Measurements from ENCODE around the gene TNFRSF25. TPM values are rescaled to one million over a fixed set of nuclear protein-coding genes. Genes with fewer than 3 reads are reported as not detected.

The TNFRSF25 gene
- polyA plus RNA-seq, 2 donors: 23.9 to 53.9 TPM

DNA sequence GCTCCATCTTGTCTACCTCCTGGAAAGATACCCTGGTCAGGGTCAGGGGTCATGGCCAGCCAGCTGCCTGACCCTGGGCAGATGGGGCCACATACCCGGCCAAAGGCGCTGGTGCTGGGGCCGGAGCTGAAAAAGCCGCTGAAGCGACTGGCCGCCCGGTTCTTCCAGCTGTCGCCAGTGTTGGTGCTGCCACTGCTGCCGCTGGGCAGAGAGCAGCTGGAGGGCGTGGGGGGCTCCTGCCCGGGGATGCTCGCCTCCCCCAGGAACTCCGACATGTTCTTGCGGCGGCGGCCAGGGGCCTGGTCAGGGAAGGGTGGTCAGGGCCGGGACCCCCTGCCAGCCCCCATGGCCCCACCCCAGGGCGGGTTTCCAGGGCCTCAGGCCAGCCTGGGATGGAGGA is 7.2 kb upstream of the TNFRSF25 start:
- Histone ChIP-seq H3K27ac (ENCODE audit: low read depth in 2 of 2, low read length in 1 of 2) (peak overlapping the region in 1 of 2 donors; percentile 93), H3K4me3 (ENCODE audit: low read depth in 1 of 2, low read length in 2 of 2) (no peak overlapping the region), H3K36me3 (ENCODE audit: control insufficient read depth in 2 of 2, insufficient read depth in 2 of 2, low read length in 1 of 2) (peaks cover 0 to 39% of the 10 kb centered on the region in 2 donors)

DNA sequence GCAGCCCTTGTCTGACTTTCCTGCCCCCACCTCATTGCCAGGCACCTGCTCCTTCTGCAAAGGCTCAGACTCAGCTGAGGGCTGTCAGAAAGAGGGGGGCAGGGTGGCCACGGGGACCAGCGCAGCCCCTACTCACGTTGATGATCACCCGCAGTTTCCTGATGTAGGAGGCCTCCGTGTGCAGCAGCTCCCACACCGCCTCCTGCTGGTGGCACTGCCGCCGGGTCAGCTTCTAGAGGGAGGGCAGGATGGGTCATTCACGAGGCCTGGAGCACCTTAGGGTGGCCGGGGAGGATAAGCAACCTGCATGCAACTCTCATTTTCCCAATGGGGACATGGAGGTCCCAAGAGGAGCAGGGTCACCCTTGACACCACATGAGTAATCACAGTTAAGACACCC is 6.4 kb upstream of the TNFRSF25 start:
- Histone ChIP-seq H3K4me1 (ENCODE audit: control insufficient read depth in 2 of 2, insufficient read depth in 2 of 2, low read length in 1 of 2) (peaks cover 0 to 17% of the 10 kb centered on the region in 2 donors), H3K4me3 (ENCODE audit: low read depth in 1 of 2, low read length in 2 of 2) (peak overlapping the region in 1 of 2 donors; percentile 5), H3K27me3 (ENCODE audit: control insufficient read depth in 1 of 2, insufficient read depth in 2 of 2, low read length in 2 of 2) (no peaks in the 10 kb centered on the region), H3K36me3 (ENCODE audit: control insufficient read depth in 2 of 2, insufficient read depth in 2 of 2, low read length in 1 of 2) (peaks cover 0 to 43% of the 10 kb centered on the region in 2 donors), H3K9me3 (ENCODE audit: control insufficient read depth in 2 of 2, insufficient read depth in 1 of 2, low read depth in 1 of 2, low read length in 1 of 2) (no peaks in the 10 kb centered on the region), H3K27ac (ENCODE audit: low read depth in 2 of 2, low read length in 1 of 2) (peak overlapping the region; percentile 93 to 96)
- 59 to 67% methylated on average over 10 of the region's 10 CpGs for WGBS, 2 donors

More for the DNA sequence above, 7.2 kb upstream of the TNFRSF25 start:
- Histone ChIP-seq H3K27me3 (ENCODE audit: control insufficient read depth in 1 of 2, insufficient read depth in 2 of 2, low read length in 2 of 2) (no peaks in the 10 kb centered on the region), H3K4me1 (ENCODE audit: control insufficient read depth in 2 of 2, insufficient read depth in 2 of 2, low read length in 1 of 2) (peaks cover 0 to 17% of the 10 kb centered on the region in 2 donors), H3K9me3 (ENCODE audit: control insufficient read depth in 2 of 2, insufficient read depth in 1 of 2, low read depth in 1 of 2, low read length in 1 of 2) (no peaks in the 10 kb centered on the region)
- 90 to 92% methylated on average over 15 to 18 of the region's 18 CpGs for WGBS, 2 donors

DNA sequence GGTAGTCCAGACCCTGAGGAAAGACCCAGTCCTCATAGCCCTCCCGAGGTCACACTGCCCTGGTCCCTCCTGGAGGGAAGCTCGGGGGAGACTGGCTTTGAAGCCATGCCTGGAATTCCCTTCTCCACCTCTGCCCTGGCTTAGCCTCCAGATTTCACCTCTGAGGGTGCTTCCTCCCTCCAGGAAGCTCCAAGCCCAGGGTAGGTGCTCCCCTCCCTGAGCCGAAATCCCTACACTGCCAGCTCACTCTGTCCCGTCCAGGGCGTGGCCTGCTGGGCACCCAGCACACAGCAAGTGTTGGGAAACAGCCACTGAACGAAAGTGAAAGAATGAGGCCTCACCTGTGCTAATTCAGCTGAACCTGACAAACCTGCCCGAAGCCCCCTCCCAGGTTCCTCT is 6.0 kb upstream of the TNFRSF25 start:
- H3K4me3 ChIP-seq (ENCODE audit: low read depth in 1 of 2, low read length in 2 of 2): no peak overlapping the region
- no peaks in the 10 kb centered on the region for H3K27me3 ChIP-seq (ENCODE audit: control insufficient read depth in 1 of 2, insufficient read depth in 2 of 2, low read length in 2 of 2)
- peaks cover 0 to 17% of the 10 kb centered on the region in 2 donors for H3K4me1 ChIP-seq (ENCODE audit: control insufficient read depth in 2 of 2, insufficient read depth in 2 of 2, low read length in 1 of 2)
- H3K27ac ChIP-seq (ENCODE audit: low read depth in 2 of 2, low read length in 1 of 2): peak overlapping the region; percentile 93 to 98
- no peaks in the 10 kb centered on the region for H3K9me3 ChIP-seq (ENCODE audit: control insufficient read depth in 2 of 2, insufficient read depth in 1 of 2, low read depth in 1 of 2, low read length in 1 of 2)
- WGBS, 2 donors: 56 to 58% methylated on average over 7 of the region's 7 CpGs
- peaks cover 0 to 47% of the 10 kb centered on the region in 2 donors for H3K36me3 ChIP-seq (ENCODE audit: control insufficient read depth in 2 of 2, insufficient read depth in 2 of 2, low read length in 1 of 2)

DNA sequence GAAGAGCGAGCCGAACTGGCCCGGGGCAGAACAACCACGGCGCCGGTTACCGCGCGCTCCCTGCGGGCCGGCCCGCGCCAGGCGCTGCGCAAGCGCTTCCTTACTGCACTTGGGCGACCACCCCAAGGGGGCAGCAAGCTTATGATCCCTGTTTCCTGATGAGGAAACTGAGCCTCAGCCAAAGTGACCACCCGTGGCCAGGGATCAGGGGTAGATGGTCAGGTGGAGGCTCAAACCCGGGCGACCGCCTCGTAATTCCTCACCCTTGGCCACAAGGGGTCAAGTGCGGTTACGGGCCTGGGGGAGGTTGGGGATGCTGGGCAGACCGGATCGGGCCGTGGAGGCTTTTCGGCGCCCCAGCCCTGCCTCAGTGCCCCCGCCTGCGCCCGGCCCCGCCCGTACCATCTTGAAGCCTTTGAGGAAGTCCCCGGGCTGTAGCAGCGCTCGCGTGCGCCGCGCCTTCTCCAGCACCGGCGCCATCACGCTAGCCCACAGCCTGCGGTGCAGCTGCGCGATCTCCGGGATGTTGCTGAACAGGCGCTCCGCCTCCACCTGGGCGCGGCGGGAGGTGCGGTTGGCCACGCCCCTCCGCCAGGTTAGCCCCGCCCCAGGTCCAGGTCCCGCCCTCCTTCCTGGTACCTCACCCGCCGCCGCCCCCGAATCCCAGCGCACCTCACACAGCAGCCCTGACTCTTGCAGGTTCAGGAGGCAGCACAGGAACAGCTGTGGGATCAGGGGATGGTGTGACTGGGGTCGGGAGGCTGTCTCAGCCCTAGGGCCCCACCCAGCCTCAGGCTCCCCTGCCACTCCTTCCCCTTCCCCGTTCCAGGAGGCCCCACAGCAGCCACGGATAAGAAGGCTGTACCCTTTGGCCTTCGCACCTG is 5.4 kb upstream of the TNFRSF25 start:
- peak overlapping the region; percentile 93 to 98 for H3K27ac ChIP-seq (ENCODE audit: low read depth in 2 of 2, low read length in 1 of 2)
- H3K4me3 ChIP-seq (ENCODE audit: low read depth in 1 of 2, low read length in 2 of 2): peak overlapping the region in 1 of 2 donors; percentile 1
- WGBS, 2 donors: 66 to 75% methylated on average over 60 to 67 of the region's 67 CpGs
- H3K27me3 ChIP-seq (ENCODE audit: control insufficient read depth in 1 of 2, insufficient read depth in 2 of 2, low read length in 2 of 2): no peaks in the 10 kb centered on the region
- no peaks in the 10 kb centered on the region for H3K9me3 ChIP-seq (ENCODE audit: control insufficient read depth in 2 of 2, insufficient read depth in 1 of 2, low read depth in 1 of 2, low read length in 1 of 2)
- peaks cover 0 to 47% of the 10 kb centered on the region in 2 donors for H3K36me3 ChIP-seq (ENCODE audit: control insufficient read depth in 2 of 2, insufficient read depth in 2 of 2, low read length in 1 of 2)
- H3K4me1 ChIP-seq (ENCODE audit: control insufficient read depth in 2 of 2, insufficient read depth in 2 of 2, low read length in 1 of 2): peaks cover 0 to 17% of the 10 kb centered on the region in 2 donors

DNA sequence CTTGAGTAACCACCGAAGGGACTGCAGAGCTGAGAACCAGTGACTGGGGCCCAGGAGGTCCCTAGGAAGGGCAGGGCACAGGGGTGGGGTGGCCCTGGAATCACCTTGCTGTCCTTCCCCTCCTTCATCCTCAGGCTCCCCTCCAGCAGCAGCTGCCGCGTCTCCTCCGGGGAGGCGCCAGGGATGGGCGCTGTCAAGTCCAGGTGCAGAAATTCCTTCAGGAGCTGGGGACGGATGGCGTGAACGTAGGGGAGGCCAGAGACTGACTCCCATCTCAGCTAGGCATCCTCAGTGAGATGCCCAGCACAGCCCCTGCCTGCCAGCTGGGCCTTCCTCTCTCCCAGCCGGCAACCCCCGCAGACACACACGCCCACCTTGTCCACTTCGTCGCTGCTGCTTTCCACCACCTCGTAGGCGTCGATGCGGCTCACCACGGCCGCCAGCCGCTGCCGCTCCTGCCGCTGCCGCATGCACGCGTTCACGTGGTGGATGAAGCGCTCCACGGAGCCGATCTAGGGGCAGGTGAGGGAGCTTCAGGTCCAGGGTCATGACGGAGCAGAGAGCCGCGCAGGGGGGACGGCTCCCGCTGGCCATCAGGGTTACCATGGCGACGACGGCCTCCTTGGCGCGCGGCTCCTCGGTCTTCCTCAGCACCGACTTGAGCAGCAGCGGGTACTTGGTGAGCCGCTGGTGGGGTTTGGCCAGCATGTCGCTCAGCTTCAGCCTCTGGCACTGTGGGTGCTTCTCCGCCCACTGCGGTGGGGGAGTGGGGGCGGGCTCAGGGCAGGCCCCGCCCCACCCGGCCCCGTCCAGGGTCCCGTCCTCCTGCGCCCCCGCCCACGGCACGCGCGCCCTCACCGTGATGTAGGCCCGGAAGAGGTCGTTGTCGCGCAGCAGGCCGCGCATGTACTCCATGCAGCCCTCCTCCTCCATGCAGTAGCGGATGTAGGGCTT is 4.4 kb upstream of the TNFRSF25 start:
- no peak overlapping the region for H3K4me3 ChIP-seq (ENCODE audit: low read depth in 1 of 2, low read length in 2 of 2)
- peaks cover 0 to 47% of the 10 kb centered on the region in 2 donors for H3K36me3 ChIP-seq (ENCODE audit: control insufficient read depth in 2 of 2, insufficient read depth in 2 of 2, low read length in 1 of 2)
- H3K27ac ChIP-seq (ENCODE audit: low read depth in 2 of 2, low read length in 1 of 2): no peak overlapping the region

DNA sequence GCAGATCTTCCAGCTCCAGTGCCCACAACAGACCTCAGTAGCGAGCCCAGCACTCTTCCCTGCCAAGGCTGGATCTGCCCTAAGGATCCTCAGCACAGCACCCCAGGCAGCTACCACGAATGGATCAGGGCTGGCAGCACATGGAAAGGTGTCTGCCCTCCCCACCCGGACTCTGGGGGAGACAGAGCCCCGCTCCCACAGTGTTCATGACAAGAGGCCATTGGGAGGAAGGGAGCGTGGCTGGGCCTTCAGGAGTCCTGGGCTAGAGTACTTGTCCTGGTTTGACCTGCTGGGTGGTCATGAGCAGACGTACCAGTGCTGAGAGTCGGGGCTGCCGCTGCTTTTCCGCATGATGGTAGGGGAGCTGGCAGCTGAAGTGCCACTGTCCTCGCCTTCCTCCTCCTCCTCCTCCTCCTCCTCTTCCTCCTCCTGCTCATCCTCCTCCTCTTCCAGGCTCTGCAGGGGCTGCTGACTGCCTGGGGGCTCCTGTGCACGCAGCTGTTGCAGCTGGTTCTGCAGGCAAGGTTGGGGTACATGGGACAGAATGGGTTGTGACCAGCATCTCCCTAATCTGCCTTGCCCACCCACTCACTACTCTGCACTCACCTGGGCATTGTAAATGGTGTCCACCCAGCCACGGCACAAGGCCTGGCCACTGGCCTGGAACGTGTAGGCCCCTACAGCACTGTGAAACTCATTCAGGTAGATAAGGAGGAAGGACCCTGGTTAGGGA is 2.9 kb upstream of the TNFRSF25 start:
- Histone ChIP-seq H3K36me3 (ENCODE audit: control insufficient read depth in 2 of 2, insufficient read depth in 2 of 2, low read length in 1 of 2) (peaks cover 0 to 56% of the 10 kb centered on the region in 2 donors), H3K4me3 (ENCODE audit: low read depth in 1 of 2, low read length in 2 of 2) (no peak overlapping the region), H3K27ac (ENCODE audit: low read depth in 2 of 2, low read length in 1 of 2) (no peak overlapping the region), H3K27me3 (ENCODE audit: control insufficient read depth in 1 of 2, insufficient read depth in 2 of 2, low read length in 2 of 2) (no peaks in the 10 kb centered on the region), H3K4me1 (ENCODE audit: control insufficient read depth in 2 of 2, insufficient read depth in 2 of 2, low read length in 1 of 2) (peaks cover 0 to 10% of the 10 kb centered on the region in 2 donors), H3K9me3 (ENCODE audit: control insufficient read depth in 2 of 2, insufficient read depth in 1 of 2, low read depth in 1 of 2, low read length in 1 of 2) (no peaks in the 10 kb centered on the region)
- WGBS, 2 donors: 92% methylated on average over 13 of the region's 13 CpGs

More for the DNA sequence above, 4.4 kb upstream of the TNFRSF25 start:
- peaks cover 0 to 13% of the 10 kb centered on the region in 2 donors for H3K4me1 ChIP-seq (ENCODE audit: control insufficient read depth in 2 of 2, insufficient read depth in 2 of 2, low read length in 1 of 2)
- WGBS, 2 donors: 84 to 86% methylated on average over 67 of the region's 67 CpGs
- H3K27me3 ChIP-seq (ENCODE audit: control insufficient read depth in 1 of 2, insufficient read depth in 2 of 2, low read length in 2 of 2): no peaks in the 10 kb centered on the region
- no peaks in the 10 kb centered on the region for H3K9me3 ChIP-seq (ENCODE audit: control insufficient read depth in 2 of 2, insufficient read depth in 1 of 2, low read depth in 1 of 2, low read length in 1 of 2)

DNA sequence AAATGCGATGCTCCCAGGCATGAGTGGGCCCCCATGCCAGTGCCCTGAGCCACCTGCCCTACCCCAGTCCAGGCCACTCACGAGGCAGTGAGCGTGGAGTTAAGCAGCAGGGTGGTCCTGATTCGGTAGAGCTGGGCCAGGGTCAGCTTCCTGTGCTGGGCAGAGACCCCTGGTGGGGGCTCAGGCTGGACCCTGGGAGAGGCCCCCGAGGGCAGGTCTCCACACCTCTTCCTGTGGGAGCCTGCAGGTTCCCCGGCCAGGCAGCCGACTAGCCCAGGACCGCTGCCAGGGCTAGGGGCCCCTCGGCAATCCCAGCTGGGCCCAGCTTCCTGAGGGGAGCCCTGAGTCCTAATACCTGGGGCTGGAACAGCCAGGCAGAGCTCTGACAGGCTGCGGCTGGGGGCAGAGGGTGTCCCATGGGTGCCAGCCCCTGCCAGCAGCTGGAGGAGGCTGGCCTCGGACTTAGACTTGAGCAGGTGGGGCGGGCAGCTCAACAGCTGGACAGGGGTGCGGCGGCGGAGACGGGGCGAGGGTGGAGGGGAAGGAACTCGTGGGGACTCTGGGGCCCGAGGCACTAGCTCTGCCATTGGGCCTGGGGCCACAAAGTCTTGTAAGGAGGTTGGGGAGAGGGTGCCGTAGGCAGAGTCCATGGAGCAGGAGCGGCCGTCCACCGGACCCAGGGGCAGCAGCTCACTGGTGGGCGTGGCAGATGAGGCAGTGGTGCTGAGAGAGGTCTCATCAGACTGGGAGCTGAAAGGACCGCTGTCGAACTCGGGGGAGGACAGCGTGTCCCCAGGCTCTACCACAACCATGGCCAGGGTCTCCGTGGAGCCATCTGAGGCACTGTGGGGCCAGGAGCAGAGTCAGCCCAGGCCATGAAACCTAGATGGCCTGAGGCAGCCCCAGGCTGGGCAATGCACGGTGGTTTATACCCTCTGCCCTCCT is 2.0 kb upstream of the TNFRSF25 start:
- peaks cover 0 to 10% of the 10 kb centered on the region in 2 donors for H3K4me1 ChIP-seq (ENCODE audit: control insufficient read depth in 2 of 2, insufficient read depth in 2 of 2, low read length in 1 of 2)
- no peak overlapping the region for H3K4me3 ChIP-seq (ENCODE audit: low read depth in 1 of 2, low read length in 2 of 2)
- peaks cover 0 to 55% of the 10 kb centered on the region in 2 donors for H3K36me3 ChIP-seq (ENCODE audit: control insufficient read depth in 2 of 2, insufficient read depth in 2 of 2, low read length in 1 of 2)
- no peak overlapping the region for H3K27ac ChIP-seq (ENCODE audit: low read depth in 2 of 2, low read length in 1 of 2)
- no peaks in the 10 kb centered on the region for H3K9me3 ChIP-seq (ENCODE audit: control insufficient read depth in 2 of 2, insufficient read depth in 1 of 2, low read depth in 1 of 2, low read length in 1 of 2)
- 91 to 92% methylated on average over 30 of the region's 30 CpGs for WGBS, 2 donors
- no peaks in the 10 kb centered on the region for H3K27me3 ChIP-seq (ENCODE audit: control insufficient read depth in 1 of 2, insufficient read depth in 2 of 2, low read length in 2 of 2)

DNA sequence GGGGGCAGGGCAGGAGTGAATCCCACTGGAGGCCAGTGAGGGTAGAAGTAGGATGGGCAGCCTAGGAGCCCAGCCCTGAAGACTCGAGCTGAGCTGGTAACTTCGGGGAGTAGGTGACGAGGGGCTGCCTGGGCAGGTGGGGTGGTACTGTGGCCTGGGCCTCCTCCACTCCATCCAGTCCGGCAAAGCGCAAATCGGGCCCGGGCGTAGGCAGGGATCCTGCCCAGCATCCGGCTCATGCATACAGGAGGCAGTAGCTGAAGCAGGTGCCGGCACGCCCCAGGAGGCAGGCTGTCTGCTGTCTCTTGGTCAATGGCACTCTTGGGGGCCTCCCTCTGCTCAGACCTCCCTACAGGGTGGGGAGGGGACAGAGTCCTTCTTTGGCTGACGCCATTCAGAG is 1.3 kb upstream of the TNFRSF25 start:
- Histone ChIP-seq H3K4me1 (ENCODE audit: control insufficient read depth in 2 of 2, insufficient read depth in 2 of 2, low read length in 1 of 2) (peaks cover 0 to 3% of the 10 kb centered on the region in 2 donors), H3K36me3 (ENCODE audit: control insufficient read depth in 2 of 2, insufficient read depth in 2 of 2, low read length in 1 of 2) (peaks cover 0 to 55% of the 10 kb centered on the region in 2 donors), H3K4me3 (ENCODE audit: low read depth in 1 of 2, low read length in 2 of 2) (no peak overlapping the region), H3K27me3 (ENCODE audit: control insufficient read depth in 1 of 2, insufficient read depth in 2 of 2, low read length in 2 of 2) (no peaks in the 10 kb centered on the region), H3K27ac (ENCODE audit: low read depth in 2 of 2, low read length in 1 of 2) (no peak overlapping the region), H3K9me3 (ENCODE audit: control insufficient read depth in 2 of 2, insufficient read depth in 1 of 2, low read depth in 1 of 2, low read length in 1 of 2) (no peaks in the 10 kb centered on the region)
- 92% methylated on average over 12 of the region's 12 CpGs for WGBS, 2 donors

All from esophagus (tissue), 2 donors.